HUDEP-2 (cell line): ENCODE measurements around the gene SCAND1.
"Not testable (repeated sequence)": the region's sequence is repeated elsewhere in the genome, so short reads cannot be mapped to it uniquely, and the experiment has no call there.

Experiments used
- DNase-seq, 76 experiments: peaks; one replicate each; lab custom pipeline; 2025; ENCODE audit not compliant: unreplicated experiment in 76 of 76; lab: John Stamatoyannopoulos, UW

The SCAND1 gene

GRCh38 chr20:35963878-35964277 is 9.6 kb upstream of the SCAND1 start:
- no peak for DNase-seq

- not testable (repeated sequence) for DNase-seq
Measured at GRCh38 chr20:35959291-35959690, 5.0 kb upstream of the SCAND1 start.

- DNase-seq: no peak
Measured at GRCh38 chr20:35956616-35957015, 2.3 kb upstream of the SCAND1 start.

GRCh38 chr20:35954907-35955251 is 577 bp upstream of the SCAND1 start:
- DNase-seq: peak in 10 of 76 experiments; percentile 38 to 65 (median 46)

- DNase-seq: peak in 21 of 76 experiments; percentile 7 to 80 (median 31)
Measured at GRCh38 chr20:35953387-35954199, 709 bp downstream of the SCAND1 start.

GRCh38 chr20:35952480-35953386 is 1.6 kb downstream of the SCAND1 start:
- peak in 16 of 76 experiments; percentile 4 to 49 (median 18) for DNase-seq

- not testable (repeated sequence) for DNase-seq
Measured at GRCh38 chr20:35952080-35952479, 2.2 kb downstream of the SCAND1 start.

- no peak for DNase-seq
Measured at GRCh38 chr20:35950093-35950492, 4.2 kb downstream of the SCAND1 start.

GRCh38 chr20:35947907-35948306 is 6.4 kb downstream of the SCAND1 start:
- DNase-seq: no peak

- DNase-seq: peak in 43 of 76 experiments; percentile 2 to 54 (median 21)
Measured at GRCh38 chr20:35947489-35947888, 6.8 kb downstream of the SCAND1 start.

- no peak for DNase-seq
Measured at GRCh38 chr20:35942243-35942642, 12.1 kb downstream of the SCAND1 start.

- DNase-seq: no peak
Measured at GRCh38 chr20:35941620-35942019, 12.7 kb downstream of the SCAND1 start.

- DNase-seq: no peak
Measured at GRCh38 chr20:35939264-35939663, 15.0 kb downstream of the SCAND1 start.

GRCh38 chr20:35934050-35934449 is 20.3 kb downstream of the SCAND1 start:
- DNase-seq: no peak

- DNase-seq: no peak
Measured at GRCh38 chr20:35929301-35929700, 25.0 kb downstream of the SCAND1 start.

GRCh38 chr20:35920523-35920922 is 33.8 kb downstream of the SCAND1 start:
- DNase-seq: no peak

- no peak for DNase-seq
Measured at GRCh38 chr20:35918021-35918420, 36.3 kb downstream of the SCAND1 start.

- DNase-seq: peak in 25 of 76 experiments; percentile 3 to 52 (median 19)
Measured at GRCh38 chr20:35917077-35917476, 37.2 kb downstream of the SCAND1 start.

GRCh38 chr20:35912881-35913280 is 41.4 kb downstream of the SCAND1 start:
- DNase-seq: no peak

- no peak for DNase-seq
Measured at GRCh38 chr20:35910254-35910653, 44.0 kb downstream of the SCAND1 start.

- DNase-seq: no peak
Measured at GRCh38 chr20:35909796-35910195, 44.5 kb downstream of the SCAND1 start.

- DNase-seq: no peak
Measured at GRCh38 chr20:35909176-35909575, 45.1 kb downstream of the SCAND1 start.
